PC-3 (cell line): ENCODE data around the gene GALNT1.

ENCODE experiments used
- EZH2 ChIP-seq: fragments of 300-600 bp; sonication (generic); IDR thresholded peaks from one replicate; pipeline ENCODE4 v1.6.1; 2017; ENCODE audit warnings: antibody characterized with exemption, mild to moderate bottlenecking, low read length; ENCODE audit not compliant: unreplicated experiment
- TF ChIP-seq, protein P1 (sequence below): fragments of 300-600 bp; sonication (generic); conservative IDR thresholded peaks from 2 replicates; pipeline ENCODE4 v1.5.1; 2017; ENCODE audit warnings: antibody characterized with exemption, low read depth, mild to moderate bottlenecking, low read length

DNA sequence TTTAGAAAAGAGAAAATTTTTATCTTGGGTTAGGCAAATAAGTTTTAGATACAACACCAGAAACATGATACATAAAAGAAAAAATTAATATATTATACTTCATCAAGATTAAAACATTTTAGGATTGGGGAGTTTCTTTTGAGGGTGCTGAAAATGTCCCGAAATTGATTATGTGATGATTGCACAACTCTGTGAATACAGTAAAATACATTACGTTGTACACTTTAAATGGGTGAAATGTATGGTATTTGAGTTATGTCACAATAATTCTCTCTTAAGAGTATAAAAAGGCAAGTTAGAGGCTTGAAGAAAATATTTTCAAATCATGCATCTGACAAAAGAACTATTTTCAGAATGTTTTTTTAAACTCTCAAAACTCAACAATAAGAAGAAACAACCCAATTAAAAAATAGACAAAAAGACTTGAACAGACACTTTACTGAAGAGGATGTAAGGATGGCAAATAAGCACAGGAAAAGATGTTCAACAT is 47.6 kb upstream of the GALNT1 start:
- TF ChIP-seq, protein P1, sequence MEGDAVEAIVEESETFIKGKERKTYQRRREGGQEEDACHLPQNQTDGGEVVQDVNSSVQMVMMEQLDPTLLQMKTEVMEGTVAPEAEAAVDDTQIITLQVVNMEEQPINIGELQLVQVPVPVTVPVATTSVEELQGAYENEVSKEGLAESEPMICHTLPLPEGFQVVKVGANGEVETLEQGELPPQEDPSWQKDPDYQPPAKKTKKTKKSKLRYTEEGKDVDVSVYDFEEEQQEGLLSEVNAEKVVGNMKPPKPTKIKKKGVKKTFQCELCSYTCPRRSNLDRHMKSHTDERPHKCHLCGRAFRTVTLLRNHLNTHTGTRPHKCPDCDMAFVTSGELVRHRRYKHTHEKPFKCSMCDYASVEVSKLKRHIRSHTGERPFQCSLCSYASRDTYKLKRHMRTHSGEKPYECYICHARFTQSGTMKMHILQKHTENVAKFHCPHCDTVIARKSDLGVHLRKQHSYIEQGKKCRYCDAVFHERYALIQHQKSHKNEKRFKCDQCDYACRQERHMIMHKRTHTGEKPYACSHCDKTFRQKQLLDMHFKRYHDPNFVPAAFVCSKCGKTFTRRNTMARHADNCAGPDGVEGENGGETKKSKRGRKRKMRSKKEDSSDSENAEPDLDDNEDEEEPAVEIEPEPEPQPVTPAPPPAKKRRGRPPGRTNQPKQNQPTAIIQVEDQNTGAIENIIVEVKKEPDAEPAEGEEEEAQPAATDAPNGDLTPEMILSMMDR, result no peak
- no peak for TF ChIP-seq EZH2
